GM12873 (cell line): ENCODE measurements around the gene ELOB.

Experiments
- TF ChIP-seq, protein P1 (sequence below): IDR thresholded peaks from 2 replicates; pipeline ENCODE4 v1.5.1; 2012; ENCODE audit warnings: low read depth, mild to moderate bottlenecking, moderate library complexity, low read length, control low read depth; ENCODE audit not compliant: insufficient read depth; ENCODE audit errors: missing control alignments

Gene ELOB

DNA sequence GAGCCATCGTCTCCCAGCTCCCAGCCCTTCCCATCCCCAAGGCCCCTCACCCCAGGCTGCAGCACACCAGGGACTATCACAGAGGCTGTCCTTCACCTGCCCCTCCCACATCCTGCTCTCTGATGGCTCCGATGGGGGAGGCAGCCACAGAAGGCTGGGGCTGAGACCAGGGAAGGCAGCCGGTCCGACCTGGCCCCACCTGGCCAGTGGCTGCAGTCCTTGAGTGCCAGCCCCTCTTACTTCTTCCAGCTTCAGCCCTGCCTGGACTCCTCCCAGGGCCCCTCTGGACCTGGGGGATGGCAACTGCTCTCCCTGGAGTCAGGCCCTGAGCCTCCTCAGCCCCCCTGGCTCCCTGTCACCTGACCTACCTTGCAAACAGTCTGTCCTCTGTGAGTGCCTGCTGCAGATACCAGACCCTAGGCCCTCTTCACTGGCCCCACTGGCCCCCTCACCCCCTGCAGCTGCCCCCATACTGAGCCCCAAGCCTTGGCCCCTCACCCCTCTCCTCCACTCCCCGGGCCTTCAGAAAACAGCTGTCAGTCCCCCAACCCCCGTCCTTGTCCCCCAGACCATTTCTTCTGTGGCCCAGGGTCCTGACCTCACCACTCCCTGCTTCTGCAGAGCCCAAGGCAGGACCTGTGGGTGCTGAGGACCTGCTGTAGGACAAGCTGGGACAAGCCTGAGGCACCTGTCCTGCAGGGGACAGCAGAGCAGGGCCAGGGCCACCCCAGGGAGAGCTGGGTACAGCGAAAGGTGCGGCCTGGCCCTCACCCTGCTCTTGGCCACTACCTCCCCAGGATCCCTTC lies 37.3 kb downstream of the ELOB start:
- TF ChIP-seq, protein P1, sequence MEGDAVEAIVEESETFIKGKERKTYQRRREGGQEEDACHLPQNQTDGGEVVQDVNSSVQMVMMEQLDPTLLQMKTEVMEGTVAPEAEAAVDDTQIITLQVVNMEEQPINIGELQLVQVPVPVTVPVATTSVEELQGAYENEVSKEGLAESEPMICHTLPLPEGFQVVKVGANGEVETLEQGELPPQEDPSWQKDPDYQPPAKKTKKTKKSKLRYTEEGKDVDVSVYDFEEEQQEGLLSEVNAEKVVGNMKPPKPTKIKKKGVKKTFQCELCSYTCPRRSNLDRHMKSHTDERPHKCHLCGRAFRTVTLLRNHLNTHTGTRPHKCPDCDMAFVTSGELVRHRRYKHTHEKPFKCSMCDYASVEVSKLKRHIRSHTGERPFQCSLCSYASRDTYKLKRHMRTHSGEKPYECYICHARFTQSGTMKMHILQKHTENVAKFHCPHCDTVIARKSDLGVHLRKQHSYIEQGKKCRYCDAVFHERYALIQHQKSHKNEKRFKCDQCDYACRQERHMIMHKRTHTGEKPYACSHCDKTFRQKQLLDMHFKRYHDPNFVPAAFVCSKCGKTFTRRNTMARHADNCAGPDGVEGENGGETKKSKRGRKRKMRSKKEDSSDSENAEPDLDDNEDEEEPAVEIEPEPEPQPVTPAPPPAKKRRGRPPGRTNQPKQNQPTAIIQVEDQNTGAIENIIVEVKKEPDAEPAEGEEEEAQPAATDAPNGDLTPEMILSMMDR, result no peak

DNA sequence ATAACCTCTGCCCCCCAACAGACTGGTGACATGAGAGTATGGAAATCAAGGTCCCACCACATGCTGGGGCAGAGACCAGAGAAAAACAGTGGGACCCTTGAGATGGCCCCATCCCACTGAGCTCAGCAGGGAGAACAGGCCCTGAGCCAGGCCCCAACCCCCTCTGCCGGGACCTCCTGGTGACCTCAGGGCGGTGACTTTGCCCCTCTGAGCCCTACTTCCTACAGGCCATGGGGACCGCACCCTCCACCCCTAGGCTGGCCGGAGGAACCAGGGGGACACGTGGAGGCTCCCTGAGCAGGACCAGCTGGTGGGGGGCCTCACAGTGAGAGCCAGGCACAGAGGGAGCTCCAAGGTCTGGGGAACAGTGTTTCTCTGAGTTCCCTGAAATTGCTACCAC lies 38.5 kb downstream of the ELOB start:
- TF ChIP-seq, protein P1, result no peak

DNA sequence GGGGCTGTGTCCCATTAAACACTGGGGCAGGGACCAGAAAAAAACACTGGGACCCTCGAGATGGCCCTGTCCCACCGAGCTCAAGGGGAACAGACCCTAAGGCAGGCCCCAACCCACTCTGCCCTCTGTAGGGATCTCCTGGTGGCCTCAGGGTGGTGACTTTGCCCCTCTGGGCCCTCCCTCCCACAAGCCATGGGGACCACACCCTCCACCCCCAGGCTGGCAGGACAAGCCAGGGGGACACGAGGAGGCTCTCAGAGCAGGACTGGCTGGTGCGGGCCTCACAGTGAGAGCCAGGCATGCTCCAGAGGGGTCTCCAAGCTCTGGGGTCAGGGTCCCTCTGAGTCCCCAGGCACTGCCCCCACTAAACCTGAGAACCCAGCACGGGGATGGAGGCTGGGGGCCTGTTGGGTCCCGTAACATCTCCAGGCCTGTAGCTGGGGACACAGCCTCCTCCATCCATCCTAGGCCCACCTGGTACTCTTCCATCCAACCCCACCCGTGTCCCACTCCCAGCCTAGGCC lies 39.1 kb downstream of the ELOB start:
- TF ChIP-seq, protein P1, result no peak

DNA sequence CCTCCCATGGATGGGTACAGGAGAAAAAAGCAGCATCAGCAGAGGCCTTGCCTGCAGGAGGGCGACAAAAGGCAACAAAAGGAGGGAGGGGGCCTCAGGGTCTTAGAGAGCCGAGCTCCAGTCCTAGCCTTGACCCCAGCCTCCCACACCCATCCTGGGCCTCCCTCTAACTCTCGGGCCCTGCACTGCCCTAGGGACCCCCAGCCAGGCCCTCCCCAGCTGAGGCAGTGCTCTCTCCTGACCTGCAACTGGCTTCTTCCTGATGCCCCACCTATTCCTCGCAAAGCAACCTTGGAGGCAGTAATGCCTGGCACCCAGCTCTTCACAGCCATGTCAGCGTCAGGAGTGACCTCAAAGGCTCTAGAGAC lies 39.9 kb downstream of the ELOB start:
- TF ChIP-seq, protein P1, result no peak

DNA sequence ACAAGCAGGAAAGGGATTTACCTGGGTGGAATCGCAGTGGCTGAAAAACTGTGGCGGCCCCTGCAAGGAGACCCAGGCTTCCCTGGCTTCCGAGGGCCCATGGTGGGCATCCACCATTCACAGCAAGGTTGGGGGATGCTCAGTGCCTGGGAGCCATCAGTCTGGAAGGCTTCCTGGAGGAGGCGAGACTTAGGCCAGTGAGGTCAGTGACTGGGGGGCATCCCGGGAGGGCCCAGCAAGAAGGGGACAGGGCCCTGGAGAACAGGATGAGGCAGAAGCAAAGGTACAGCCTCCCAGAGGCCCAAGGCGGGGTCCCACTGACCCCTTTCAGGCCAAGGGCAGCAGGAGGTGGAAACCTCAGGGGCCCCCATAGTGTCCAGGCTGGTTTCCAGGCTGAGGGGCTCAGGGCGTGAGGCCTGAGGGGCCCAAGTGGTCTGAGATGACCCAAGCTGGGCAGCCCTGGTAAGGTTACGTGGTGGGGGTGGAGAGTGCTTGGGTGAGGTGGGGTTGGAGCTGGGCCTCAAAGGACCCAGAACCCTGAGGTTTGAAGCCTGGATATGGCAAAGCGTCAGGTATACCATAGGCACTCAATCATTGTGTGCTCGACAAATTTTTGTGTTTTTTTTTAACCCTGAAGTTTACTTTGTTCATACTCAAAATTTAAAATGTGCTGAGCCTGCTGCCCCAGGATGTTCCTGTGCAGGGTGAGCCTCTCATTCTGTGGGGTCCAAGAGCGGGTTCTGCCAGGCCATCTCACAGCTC lies 40.4 kb downstream of the ELOB start:
- TF ChIP-seq, protein P1, result no peak

DNA sequence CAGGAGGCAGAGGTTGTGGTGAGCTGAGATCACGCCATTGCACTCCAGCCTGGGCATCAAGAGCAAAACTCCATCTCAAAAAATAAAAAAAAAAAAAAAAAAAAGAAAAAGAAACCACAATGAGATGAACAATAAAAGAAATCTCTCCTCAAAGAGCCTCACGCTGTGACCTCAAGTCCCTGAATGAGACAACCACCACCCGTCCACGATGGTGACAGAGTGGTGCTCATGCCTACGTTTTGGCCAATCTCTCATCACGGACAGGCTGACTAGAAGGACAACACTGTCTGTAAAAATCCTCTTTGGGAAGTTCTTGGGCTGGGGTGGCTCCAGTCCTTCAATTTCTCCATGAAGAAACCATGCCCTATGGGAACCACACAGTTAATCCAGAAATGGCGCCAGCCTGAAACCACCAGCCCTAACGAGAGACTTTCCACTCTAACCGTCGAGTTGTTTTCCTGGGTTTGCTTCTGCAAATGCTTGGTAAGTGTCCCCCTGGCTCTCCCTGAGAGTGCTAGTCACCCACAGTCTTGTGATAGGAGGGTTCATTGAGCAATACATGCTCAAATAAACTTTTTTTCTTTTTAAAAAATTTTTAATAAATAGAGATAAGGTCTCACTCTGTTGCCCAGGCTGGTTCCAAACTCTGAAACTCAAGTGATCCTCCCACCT lies 42.1 kb downstream of the ELOB start:
- TF ChIP-seq, protein P1, result no peak

DNA sequence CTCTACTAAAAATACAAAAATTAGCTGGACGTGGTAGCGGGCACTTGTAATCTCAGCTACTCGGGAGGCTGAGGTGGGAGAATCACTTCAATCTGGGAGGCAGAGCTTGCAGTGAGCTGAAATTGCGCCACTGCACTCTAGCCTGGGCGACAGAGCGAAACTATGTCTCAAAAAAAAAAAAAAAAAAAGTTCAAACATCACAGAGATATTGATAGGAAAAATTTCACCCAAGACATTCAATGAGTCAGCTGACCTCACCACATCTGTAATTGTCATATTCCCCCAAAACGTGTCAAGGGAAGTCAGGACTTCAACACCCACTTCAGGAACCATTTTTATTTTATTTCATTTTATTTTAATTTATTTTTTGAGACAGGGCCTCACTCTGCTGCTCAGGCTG lies 49.0 kb downstream of the ELOB start:
- TF ChIP-seq, protein P1, result no peak
